HG02943 (cell line): ENCODE results near the gene MT1G.
"Not testable (repeated sequence)": the region's sequence is repeated elsewhere in the genome, so short reads cannot be mapped to it uniquely, and the experiment has no call there.

Source experiments
- ATAC-seq: cut with Tn5 transposase; IDR thresholded peaks from one replicate; pipeline ENCODE4 v1.9.1; 2021; ENCODE audit warnings: mild to moderate bottlenecking, low read depth, moderate library complexity; ENCODE audit not compliant: unreplicated experiment

Gene MT1G

GRCh38 chr16:56623637-56624036 lies 44.2 kb downstream of the MT1G start:
- ATAC-seq: no peak

- not testable (repeated sequence) for ATAC-seq
Measured at GRCh38 chr16:56623184-56623583, 44.7 kb downstream of the MT1G start.

- not testable (repeated sequence) for ATAC-seq
Measured at GRCh38 chr16:56621665-56622445, 46.0 kb downstream of the MT1G start.

- ATAC-seq: no peak
Measured at GRCh38 chr16:56620339-56620897, 47.4 kb downstream of the MT1G start.

- no peak for ATAC-seq
Measured at GRCh38 chr16:56618138-56618537, 49.7 kb downstream of the MT1G start.

- no peak for ATAC-seq
Measured at GRCh38 chr16:56617212-56618085, 50.4 kb downstream of the MT1G start.
